Testis (tissue), 3 donors: Measurements from ENCODE around the gene DAD1. TPM values are rescaled to one million over a fixed set of nuclear protein-coding genes. Genes with fewer than 3 reads are reported as not detected.

Source experiments
- DNase-seq: peaks from one replicate; pipeline ENCODE4 v3.0.0-alpha.2; 2019
- H3K27ac ChIP-seq, 2 donors: fragments of 200-600 bp; sonication (generic); one replicate each; pipeline ENCODE4 v1.5.1; 2019
- H3K27me3 ChIP-seq: fragments of 200-600 bp; sonication (generic); one replicate; pipeline ENCODE4 v1.5.1; 2019
- H3K36me3 ChIP-seq: fragments of 200-600 bp; sonication (generic); one replicate; pipeline ENCODE4 v1.5.1; 2017; ENCODE audit warnings: low read depth; ENCODE audit errors: missing control alignments
- H3K4me1 ChIP-seq: fragments of 200-600 bp; sonication (generic); one replicate; pipeline ENCODE4 v1.5.1; 2019
- H3K4me3 ChIP-seq, 2 donors: fragments of 200-600 bp; sonication (generic); one replicate each; pipeline ENCODE4 v1.5.1; 2017 to 2019
- H3K9me3 ChIP-seq: fragments of 200-600 bp; sonication (generic); one replicate; pipeline ENCODE4 v1.5.1; 2017
- POLR2A ChIP-seq: fragments of 450-650 bp; IDR thresholded peaks from one replicate; pipeline ENCODE4 v1.6.1; 2017; ENCODE audit warnings: antibody characterized with exemption, mild to moderate bottlenecking, moderate library complexity
- WGBS, 2 donors: methylation state at CpG; one replicate each; pipeline ENCODE4 v1.1.5; 2018; 5-methylcytosine and 5-hydroxymethylcytosine counted together
- intact Hi-C: fragments of 100-400 bp; cut with DNase I; formaldehyde crosslinking; loops from one replicate; pipeline ENCODE4 v1.15.1; 2023; ENCODE audit warnings: low total_unique reads
- polyA plus RNA-seq: library from polyadenylated mRNA; stranded (reverse); fragments of 350-450 nt; fragmentation: Illumina TruSeq; extraction: RNeasy Lipid Tissue Mini Kit (QIAGEN cat#74804); gene quantifications from one replicate; pipeline ENCODE4 v1.2.3, GENCODE V29; 2014; ENCODE audit warnings: low read depth, low replicate concordance; ENCODE audit not compliant: insufficient read depth
- total RNA-seq, 2 donors: library from RNA; depleted of rRNA; stranded (reverse); fragments of >200 nt; gene quantifications; one replicate each; pipeline ENCODE4 v1.2.3, GENCODE V29; 2016
- TF ChIP-seq, protein P1 (sequence below), 3 experiments: fragments of 450-650 bp in 2 of 3; fragments of 200-600 bp in 1 of 3; sonication (generic) in 1 of 3; IDR thresholded peaks; one replicate each; pipeline ENCODE4 v1.5.1; 2016 to 2019; ENCODE audit warnings: antibody characterized with exemption in 3 of 3, mild to moderate bottlenecking in 2 of 3, moderate library complexity in 1 of 3

Gene DAD1
- total and polyA plus RNA-seq, 3 donors from 2014 or later, result 209 to 350 (median 235) TPM

GRCh38 chr14:22553445-22553844 lies 35.6 kb downstream of the DAD1 start:
- no peaks in the 10 kb centered on the region for H3K27me3 ChIP-seq
- H3K4me1 ChIP-seq, result peaks cover 14% of the 10 kb centered on the region
- 88 to 95% methylated on average over 5 of the region's 5 CpGs for WGBS, 2 donors
- intact Hi-C loops, result no loop called here
- no peak for DNase-seq
- no peak overlapping the region for H3K27ac ChIP-seq
- no peak for TF ChIP-seq POLR2A
- TF ChIP-seq, protein P1, sequence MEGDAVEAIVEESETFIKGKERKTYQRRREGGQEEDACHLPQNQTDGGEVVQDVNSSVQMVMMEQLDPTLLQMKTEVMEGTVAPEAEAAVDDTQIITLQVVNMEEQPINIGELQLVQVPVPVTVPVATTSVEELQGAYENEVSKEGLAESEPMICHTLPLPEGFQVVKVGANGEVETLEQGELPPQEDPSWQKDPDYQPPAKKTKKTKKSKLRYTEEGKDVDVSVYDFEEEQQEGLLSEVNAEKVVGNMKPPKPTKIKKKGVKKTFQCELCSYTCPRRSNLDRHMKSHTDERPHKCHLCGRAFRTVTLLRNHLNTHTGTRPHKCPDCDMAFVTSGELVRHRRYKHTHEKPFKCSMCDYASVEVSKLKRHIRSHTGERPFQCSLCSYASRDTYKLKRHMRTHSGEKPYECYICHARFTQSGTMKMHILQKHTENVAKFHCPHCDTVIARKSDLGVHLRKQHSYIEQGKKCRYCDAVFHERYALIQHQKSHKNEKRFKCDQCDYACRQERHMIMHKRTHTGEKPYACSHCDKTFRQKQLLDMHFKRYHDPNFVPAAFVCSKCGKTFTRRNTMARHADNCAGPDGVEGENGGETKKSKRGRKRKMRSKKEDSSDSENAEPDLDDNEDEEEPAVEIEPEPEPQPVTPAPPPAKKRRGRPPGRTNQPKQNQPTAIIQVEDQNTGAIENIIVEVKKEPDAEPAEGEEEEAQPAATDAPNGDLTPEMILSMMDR (IDR thresholded peaks at IDR 0.05), result no peak
- no peak overlapping the region for H3K4me3 ChIP-seq
- H3K36me3 ChIP-seq, result no peaks in the 10 kb centered on the region
- no peaks in the 10 kb centered on the region for H3K9me3 ChIP-seq

GRCh38 chr14:22552827-22553076 lies 36.3 kb downstream of the DAD1 start:
- intact Hi-C loops, result no loop called here
- Histone ChIP-seq H3K9me3 (no peaks in the 10 kb centered on the region), H3K27ac (no peak overlapping the region)

DNA sequence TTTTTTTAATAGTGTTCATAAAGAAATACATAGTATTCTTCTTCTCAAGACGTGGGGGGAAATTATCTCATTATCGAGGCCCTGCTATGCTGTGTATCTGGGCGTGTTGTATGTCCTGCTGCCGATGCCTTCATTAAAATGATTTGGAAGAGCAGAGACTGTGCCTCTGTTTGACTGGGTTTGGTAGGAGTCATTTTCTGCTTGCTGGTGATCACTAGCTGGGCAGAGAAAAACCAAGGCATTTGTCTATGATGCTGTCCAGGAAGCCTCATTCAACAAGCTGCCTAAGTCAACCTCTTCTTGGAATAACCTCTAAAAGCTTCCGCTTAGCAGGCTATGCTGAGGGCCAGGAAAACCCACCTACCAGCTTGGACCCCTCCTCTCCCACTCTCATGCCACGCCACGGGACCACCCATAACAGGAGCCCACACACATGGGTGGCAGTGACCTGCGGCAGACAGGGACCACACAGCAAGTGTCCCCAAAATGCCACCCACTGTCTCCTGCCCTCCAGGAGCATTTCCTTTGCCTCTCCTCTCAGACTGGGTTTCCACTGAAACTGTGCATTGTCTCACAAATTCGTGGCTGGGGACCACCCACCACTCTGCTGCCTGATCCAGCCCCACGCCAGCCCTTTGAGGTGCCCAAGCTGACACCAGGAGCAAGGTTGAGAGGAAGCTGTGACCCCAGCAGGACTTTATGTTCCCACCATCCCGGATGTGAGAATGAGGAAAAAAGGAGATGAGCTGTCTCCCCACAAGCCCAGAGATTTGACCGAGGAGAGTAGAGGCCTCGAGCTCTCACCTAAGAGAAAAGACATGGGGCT lies 36.8 kb downstream of the DAD1 start:
- H3K27ac ChIP-seq, result no peak overlapping the region
- TF ChIP-seq POLR2A, result no peak

More at GRCh38 chr14:22552827-22553076, 36.3 kb downstream of the DAD1 start:
- Histone ChIP-seq H3K4me1 (peaks cover 14% of the 10 kb centered on the region), H3K36me3 (no peaks in the 10 kb centered on the region), H3K4me3 (no peak overlapping the region), H3K27me3 (no peaks in the 10 kb centered on the region)
- 89 to 93% methylated on average over 2 of the region's 2 CpGs for WGBS, 2 donors
- no peak for DNase-seq
- TF ChIP-seq POLR2A, result no peak
- TF ChIP-seq, protein P1 (IDR thresholded peaks at IDR 0.05), result no peak

DNA sequence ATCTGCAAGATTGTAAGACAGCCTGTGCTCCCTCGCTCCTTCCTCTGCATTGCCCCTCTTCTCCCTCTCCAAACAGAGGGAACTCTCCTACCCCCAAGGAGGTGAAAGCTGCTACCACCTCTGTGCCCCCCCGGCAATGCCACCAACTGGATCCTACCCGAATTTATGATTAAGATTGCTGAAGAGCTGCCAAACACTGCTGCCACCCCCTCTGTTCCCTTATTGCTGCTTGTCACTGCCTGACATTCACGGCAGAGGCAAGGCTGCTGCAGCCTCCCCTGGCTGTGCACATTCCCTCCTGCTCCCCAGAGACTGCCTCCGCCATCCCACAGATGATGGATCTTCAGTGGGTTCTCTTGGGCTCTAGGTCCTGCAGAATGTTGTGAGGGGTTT lies 37.4 kb downstream of the DAD1 start:
- DNase-seq, result no peak
- H3K27me3 ChIP-seq, result no peaks in the 10 kb centered on the region
- intact Hi-C loops, result no loop called here
- 69 to 78% methylated on average over 5 of the region's 5 CpGs for WGBS, 2 donors
- no peaks in the 10 kb centered on the region for H3K36me3 ChIP-seq
- no peak overlapping the region for H3K4me3 ChIP-seq
- no peak overlapping the region for H3K27ac ChIP-seq
- TF ChIP-seq POLR2A, result no peak
- TF ChIP-seq, protein P1 (IDR thresholded peaks at IDR 0.05), result no peak
- no peaks in the 10 kb centered on the region for H3K9me3 ChIP-seq
- H3K4me1 ChIP-seq, result peaks cover 14% of the 10 kb centered on the region

More for the DNA sequence above, 36.8 kb downstream of the DAD1 start:
- intact Hi-C loops, result no loop called here
- H3K36me3 ChIP-seq, result no peaks in the 10 kb centered on the region
- H3K4me3 ChIP-seq, result no peak overlapping the region
- no peaks in the 10 kb centered on the region for H3K9me3 ChIP-seq
- H3K4me1 ChIP-seq, result peaks cover 14% of the 10 kb centered on the region
- DNase-seq, result no peak
- H3K27me3 ChIP-seq, result no peaks in the 10 kb centered on the region
- 79 to 82% methylated on average over 8 to 13 of the region's 13 CpGs for WGBS, 2 donors

GRCh38 chr14:22549981-22550673 lies 38.9 kb downstream of the DAD1 start:
- 48 to 63% methylated on average over 3 to 11 of the region's 11 CpGs for WGBS, 2 donors
- Histone ChIP-seq H3K4me3 (no peak overlapping the region), H3K4me1 (peaks cover 14% of the 10 kb centered on the region), H3K36me3 (no peaks in the 10 kb centered on the region), H3K27ac (no peak overlapping the region), H3K27me3 (no peaks in the 10 kb centered on the region), H3K9me3 (no peaks in the 10 kb centered on the region)
- DNase-seq, result no peak
- intact Hi-C loops, result no loop called here
- TF ChIP-seq, protein P1 (IDR thresholded peaks at IDR 0.05), result no peak
- TF ChIP-seq POLR2A, result no peak
